ENCODE results near the gene ZNF432. TPM values are rescaled to one million over a fixed set of nuclear protein-coding genes. Genes with fewer than 3 reads are reported as not detected.

The ZNF432 gene
- polyA plus RNA-seq, 2 of the 4 experiments (the other 2 are of a cell fraction): 2.0 to 3.8 TPM

GRCh38 chr19:51986309-51987291 is 62.0 kb downstream of the ZNF432 start, which contains the start of gene ZNF350 (continued):
- TF ChIP-seq, protein P1, sequence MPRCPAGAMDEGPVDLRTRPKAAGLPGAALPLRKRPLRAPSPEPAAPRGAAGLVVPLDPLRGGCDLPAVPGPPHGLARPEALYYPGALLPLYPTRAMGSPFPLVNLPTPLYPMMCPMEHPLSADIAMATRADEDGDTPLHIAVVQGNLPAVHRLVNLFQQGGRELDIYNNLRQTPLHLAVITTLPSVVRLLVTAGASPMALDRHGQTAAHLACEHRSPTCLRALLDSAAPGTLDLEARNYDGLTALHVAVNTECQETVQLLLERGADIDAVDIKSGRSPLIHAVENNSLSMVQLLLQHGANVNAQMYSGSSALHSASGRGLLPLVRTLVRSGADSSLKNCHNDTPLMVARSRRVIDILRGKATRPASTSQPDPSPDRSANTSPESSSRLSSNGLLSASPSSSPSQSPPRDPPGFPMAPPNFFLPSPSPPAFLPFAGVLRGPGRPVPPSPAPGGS (IDR thresholded peaks at IDR 0.05): 0 out of 3 replicates have a peak, but pooled peaks have one; percentile 37
- TF ChIP-seq ZC3H11A (IDR thresholded peaks at IDR 0.05) (no peak), HOXB13 (CRISPR knock-in tag; IDR thresholded peaks at IDR 0.05; ENCODE audit: low read depth) (peak; percentile 76; the same call in 1 of the 2 replicates), E2F6 (IDR thresholded peaks at IDR 0.05; ENCODE audit: borderline replicate concordance, low read depth) (0 out of 2 replicates have a peak, but pooled peaks have one; percentile 34), MAFK (IDR thresholded peaks at IDR 0.05; ENCODE audit: partially characterized antibody) (no peak)

DNA sequence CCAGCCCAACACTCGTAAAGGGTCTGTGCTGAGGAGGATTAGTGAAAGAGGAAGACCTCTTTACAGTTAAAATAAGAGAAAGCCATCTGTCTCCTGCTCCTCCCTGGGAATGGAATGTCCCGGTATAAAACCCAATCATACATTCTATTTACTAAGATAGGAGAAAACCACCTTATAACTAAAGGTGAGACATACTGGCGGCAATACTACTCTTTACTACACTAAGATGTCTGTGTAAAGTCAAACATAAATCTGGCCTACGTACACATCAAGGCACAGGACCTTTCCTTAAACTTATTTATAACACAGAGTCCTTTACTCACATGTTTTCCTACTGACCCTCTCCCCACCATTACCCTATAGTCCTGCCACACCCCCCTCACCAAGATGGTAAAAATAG is 65.3 kb downstream of the ZNF432 start:
- POLR2A ChIA-PET: no interaction called here
- WGBS (ENCODE audit: missing lambda C conversion rate): 79% methylated on average over 4 of the region's 4 CpGs
- Histone ChIP-seq H3K4me1 (no peaks in the 10 kb centered on the region), H3K9me3 (peaks cover 96% of the 10 kb centered on the region), H3K4me2 (no peak overlapping the region), H3K4me3 (no peak overlapping the region), H3K27ac (no peak overlapping the region)
- DNase-seq (ENCODE audit: low read depth in 1 of 2, low spot score in 1 of 2) (no peak), ATAC-seq (no peak), FAIRE-seq (no peak)
- TF ChIP-seq EHF (CRISPR knock-in tag; IDR thresholded peaks at IDR 0.05) (no peak), POLR2A (IDR thresholded peaks at IDR 0.05; ENCODE audit: low read length) (no peak), RARB (CRISPR knock-in tag; IDR thresholded peaks at IDR 0.05) (no peak), CBX8 (IDR thresholded peaks at IDR 0.05) (no peak), PHF8 (IDR thresholded peaks at IDR 0.05; ENCODE audit: borderline replicate concordance, low read depth) (no peak), ZSCAN20 (CRISPR knock-in tag; IDR thresholded peaks at IDR 0.05) (no peak), TP53 (CRISPR knock-in tag; IDR thresholded peaks at IDR 0.05) (no peak), TFCP2L1 (CRISPR knock-in tag; IDR thresholded peaks at IDR 0.05) (no peak), CHD2 (IDR thresholded peaks at IDR 0.05; ENCODE audit: low read length, partially characterized antibody) (no peak), POLR2AphosphoS2 (conservative IDR thresholded peaks at IDR 0.05; ENCODE audit: low read length) (no peak), JUNB (IDR thresholded peaks at IDR 0.05) (no peak), MAFK (IDR thresholded peaks at IDR 0.05; ENCODE audit: partially characterized antibody) (no peak), E2F6 (IDR thresholded peaks at IDR 0.05; ENCODE audit: borderline replicate concordance, low read depth) (no peak), NFE2L2 (conservative IDR thresholded peaks at IDR 0.05; ENCODE audit: low read length) (no peak)
- CTCF ChIA-PET: interaction anchor here (1.1 kb wide), 1 partner anchor 362 kb away, joined by 3 read pairs; no protein-coding TSS in a partner anchor

Other genes with a start within 250 kb of the ZNF432 start
- 0.17 and 0.30 TPM in 2 replicates for gene ZNF577, start 160.9 kb downstream of the ZNF432 start, polyA plus RNA-seq (2011; rRNA removed)
- gene ZNF577, start 160.9 kb downstream of the ZNF432 start, polyA plus RNA-seq (2017; fragmentation: RNase III; extraction: RNeasy Plus Mini Kit Qiagen cat#74134 plus additional on column Dnase treatment): 0.05 to 0.20 TPM (median 0.17 TPM) in 3 replicates
- gene ZNF649, start 143.8 kb downstream of the ZNF432 start, polyA plus RNA-seq (2011; rRNA removed): 0.57 and 1.2 TPM in 2 replicates
- 0.31 to 0.63 TPM (median 0.56 TPM) in 3 replicates for gene ZNF649, start 143.8 kb downstream of the ZNF432 start, polyA plus RNA-seq (2017; fragmentation: RNase III; extraction: RNeasy Plus Mini Kit Qiagen cat#74134 plus additional on column Dnase treatment)
- gene ZNF613, start 121.4 kb downstream of the ZNF432 start, polyA plus RNA-seq (2011; rRNA removed): 2.6 and 3.9 TPM in 2 replicates
- 1.4 to 1.6 TPM (median 1.4 TPM) in 3 replicates for gene ZNF613, start 121.4 kb downstream of the ZNF432 start, polyA plus RNA-seq (2017; fragmentation: RNase III; extraction: RNeasy Plus Mini Kit Qiagen cat#74134 plus additional on column Dnase treatment)
- gene ZNF350, start 62.0 kb downstream of the ZNF432 start, polyA plus RNA-seq (2011; rRNA removed): 8.4 and 10.1 TPM in 2 replicates
- gene ZNF350, start 62.0 kb downstream of the ZNF432 start, polyA plus RNA-seq (2017; fragmentation: RNase III; extraction: RNeasy Plus Mini Kit Qiagen cat#74134 plus additional on column Dnase treatment): 5.8 to 8.2 TPM (median 6.0 TPM) in 3 replicates
- gene ZNF615, start 40.6 kb downstream of the ZNF432 start, polyA plus RNA-seq (2011; rRNA removed): 9.4 and 9.9 TPM in 2 replicates
- 6.2 to 7.5 TPM (median 6.5 TPM) in 3 replicates for gene ZNF615, start 40.6 kb downstream of the ZNF432 start, polyA plus RNA-seq (2017; fragmentation: RNase III; extraction: RNeasy Plus Mini Kit Qiagen cat#74134 plus additional on column Dnase treatment)
- 10.0 TPM in 2 replicates for gene ZNF614, start 20.5 kb downstream of the ZNF432 start, polyA plus RNA-seq (2011; rRNA removed)
- gene ZNF614, start 20.5 kb downstream of the ZNF432 start, polyA plus RNA-seq (2017; fragmentation: RNase III; extraction: RNeasy Plus Mini Kit Qiagen cat#74134 plus additional on column Dnase treatment): 3.6 to 3.7 TPM (median 3.7 TPM) in 3 replicates
- gene ZNF841, start 46.9 kb upstream of the ZNF432 start, polyA plus RNA-seq (2011; rRNA removed): 4.9 and 5.3 TPM in 2 replicates
- gene ZNF841, start 46.9 kb upstream of the ZNF432 start, polyA plus RNA-seq (2017; fragmentation: RNase III; extraction: RNeasy Plus Mini Kit Qiagen cat#74134 plus additional on column Dnase treatment): 2.2 to 3.0 TPM (median 2.4 TPM) in 3 replicates
- 1.8 and 1.9 TPM in 2 replicates for gene ZNF616, start 91.1 kb upstream of the ZNF432 start, polyA plus RNA-seq (2011; rRNA removed)
- 0.90 to 1.3 TPM (median 1.2 TPM) in 3 replicates for gene ZNF616, start 91.1 kb upstream of the ZNF432 start, polyA plus RNA-seq (2017; fragmentation: RNase III; extraction: RNeasy Plus Mini Kit Qiagen cat#74134 plus additional on column Dnase treatment)
- 0.83 and 0.85 TPM in 2 replicates for gene ZNF836, start 122.8 kb upstream of the ZNF432 start, polyA plus RNA-seq (2011; rRNA removed)
- 0.50 to 0.81 TPM (median 0.76 TPM) in 3 replicates for gene ZNF836, start 122.8 kb upstream of the ZNF432 start, polyA plus RNA-seq (2017; fragmentation: RNase III; extraction: RNeasy Plus Mini Kit Qiagen cat#74134 plus additional on column Dnase treatment)
- 145 and 201 TPM in 2 replicates for gene PPP2R1A, start 141.2 kb upstream of the ZNF432 start, polyA plus RNA-seq (2011; rRNA removed)
- gene PPP2R1A, start 141.2 kb upstream of the ZNF432 start, polyA plus RNA-seq (2017; fragmentation: RNase III; extraction: RNeasy Plus Mini Kit Qiagen cat#74134 plus additional on column Dnase treatment): 144 to 158 TPM (median 154 TPM) in 3 replicates
- 19.3 and 21.9 TPM in 2 replicates for gene ZNF766, start 220.7 kb upstream of the ZNF432 start, polyA plus RNA-seq (2011; rRNA removed)
- gene ZNF766, start 220.7 kb upstream of the ZNF432 start, polyA plus RNA-seq (2017; fragmentation: RNase III; extraction: RNeasy Plus Mini Kit Qiagen cat#74134 plus additional on column Dnase treatment): 11.1 to 11.9 TPM (median 11.2 TPM) in 3 replicates
- gene ZNF480, start 248.3 kb upstream of the ZNF432 start, polyA plus RNA-seq (2011; rRNA removed): 11.0 and 14.1 TPM in 2 replicates
- 62.7 to 68.5 TPM (median 63.6 TPM) in 3 replicates for gene ZNF480, start 248.3 kb upstream of the ZNF432 start, polyA plus RNA-seq (2017; fragmentation: RNase III; extraction: RNeasy Plus Mini Kit Qiagen cat#74134 plus additional on column Dnase treatment)